Tibial nerve (tissue), 4 donors: ENCODE measurements around the gene GRIFIN. TPM values are rescaled to one million over a fixed set of nuclear protein-coding genes. Genes with fewer than 3 reads are reported as not detected.

Experiments
- DNase-seq, 2 donors: peaks; one replicate each; pipeline ENCODE4 v3.0.0-alpha.2; 2019; ENCODE audit warnings: low spot score in 2 of 2
- H3K27ac ChIP-seq, 4 donors: fragments of 200-600 bp; sonication (generic) in 3 of 4; one replicate each; pipeline ENCODE4 v1.5.1; 2017 to 2019; ENCODE audit warnings: mild to moderate bottlenecking in 1 of 4
- H3K27me3 ChIP-seq, 2 donors: fragments of 200-600 bp; sonication (generic) in 1 of 2; one replicate each; pipeline versions ENCODE4 v1.5.1 to v1.6.0; 2017 to 2019
- H3K36me3 ChIP-seq, 3 donors: fragments of 200-600 bp; sonication (generic); one replicate each; pipeline ENCODE4 v1.5.1; 2018 to 2019
- H3K4me1 ChIP-seq, 4 donors: fragments of 200-600 bp; sonication (generic) in 3 of 4; one replicate each; pipeline ENCODE4 v1.5.1; 2017 to 2019
- H3K4me3 ChIP-seq, 4 donors: fragments of 200-600 bp; sonication (generic) in 3 of 4; one replicate each; pipeline ENCODE4 v1.5.1; 2017 to 2019; ENCODE audit warnings: mild to moderate bottlenecking in 1 of 4, moderate library complexity in 1 of 4
- H3K9me3 ChIP-seq, 4 donors: fragments of 200-600 bp; sonication (generic) in 3 of 4; one replicate each; pipeline ENCODE4 v1.5.1; 2017 to 2019
- EP300 ChIP-seq, 2 donors: sonication (generic); formaldehyde crosslinking; IDR thresholded peaks; one replicate each; pipeline ENCODE4 v1.6.1; 2017; ENCODE audit warnings: antibody characterized with exemption in 2 of 2, mild to moderate bottlenecking in 1 of 2
- POLR2A ChIP-seq, 2 donors: fragments of 450-650 bp; IDR thresholded peaks; one replicate each; pipeline ENCODE4 v1.6.1; 2017; ENCODE audit warnings: antibody characterized with exemption in 2 of 2, mild to moderate bottlenecking in 2 of 2, moderate library complexity in 2 of 2
- WGBS, 2 donors: methylation state at CpG; one replicate each; pipeline ENCODE4 v1.1.5; 2018; 5-methylcytosine and 5-hydroxymethylcytosine counted together
- total RNA-seq, 4 donors: library from RNA; depleted of rRNA; stranded (reverse); fragments of >200 nt; gene quantifications; one replicate each; pipeline ENCODE4 v1.1.0, GENCODE V29; 2016
- TF ChIP-seq, protein P1 (sequence below), 5 experiments: fragments of 200-600 bp in 3 of 5; fragments of 450-650 bp in 2 of 5; sonication (generic) in 3 of 5; IDR thresholded peaks; one replicate each; pipeline ENCODE4 v1.5.1; 2016 to 2019; ENCODE audit warnings: antibody characterized with exemption in 5 of 5, mild to moderate bottlenecking in 3 of 5, moderate library complexity in 2 of 5

Gene GRIFIN
- total RNA-seq, 4 donors from 2014 or later: not detected

DNA sequence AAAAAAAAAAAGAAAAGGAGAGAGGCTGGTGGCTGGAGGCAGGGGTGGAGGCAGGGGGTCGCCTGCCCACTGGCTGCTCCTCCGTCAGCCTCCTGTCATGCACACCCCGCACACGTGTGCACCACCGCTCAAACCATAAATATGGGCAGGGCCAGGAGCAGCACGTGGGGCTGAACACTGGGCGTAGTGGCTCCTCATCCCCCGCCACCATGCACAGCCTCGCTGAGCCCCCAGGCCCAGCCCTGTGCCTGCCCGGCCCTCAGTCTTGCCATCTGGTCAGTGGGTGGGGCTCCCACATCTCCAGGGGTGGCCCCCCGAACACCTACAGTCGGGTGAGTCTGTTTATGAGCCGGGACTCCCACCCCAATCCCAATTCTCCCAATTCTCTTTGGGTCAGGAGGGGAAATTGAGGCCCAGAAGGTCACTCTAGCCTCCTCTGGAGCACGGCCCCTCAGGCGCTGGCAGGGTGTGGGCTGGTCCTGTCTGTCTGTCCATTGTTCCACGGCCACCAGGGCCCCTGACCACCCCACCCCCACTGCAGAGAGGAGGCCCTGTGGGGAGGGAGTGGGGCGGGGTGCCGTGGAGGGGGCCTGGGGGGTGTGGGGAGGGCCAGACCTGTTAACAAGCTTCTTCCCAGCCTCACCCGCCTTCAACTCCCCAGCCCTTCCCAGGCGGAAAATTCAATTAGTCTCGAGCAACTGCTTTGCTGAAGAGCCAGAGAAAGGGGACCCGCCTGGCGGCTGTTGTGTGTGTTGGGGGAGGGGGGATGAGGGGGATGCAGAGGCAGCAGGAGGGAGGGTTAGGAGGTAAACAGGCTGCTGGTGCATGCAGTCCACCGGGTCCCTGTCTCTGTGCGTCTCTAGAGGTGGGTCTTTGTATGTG is 19.5 kb upstream of the GRIFIN start:
- DNase-seq: no peak
- WGBS, 2 donors: 59 to 61% methylated on average over 24 of the region's 25 CpGs
- H3K27me3 ChIP-seq: peaks cover 0 to 44% of the 10 kb centered on the region in 2 donors

DNA sequence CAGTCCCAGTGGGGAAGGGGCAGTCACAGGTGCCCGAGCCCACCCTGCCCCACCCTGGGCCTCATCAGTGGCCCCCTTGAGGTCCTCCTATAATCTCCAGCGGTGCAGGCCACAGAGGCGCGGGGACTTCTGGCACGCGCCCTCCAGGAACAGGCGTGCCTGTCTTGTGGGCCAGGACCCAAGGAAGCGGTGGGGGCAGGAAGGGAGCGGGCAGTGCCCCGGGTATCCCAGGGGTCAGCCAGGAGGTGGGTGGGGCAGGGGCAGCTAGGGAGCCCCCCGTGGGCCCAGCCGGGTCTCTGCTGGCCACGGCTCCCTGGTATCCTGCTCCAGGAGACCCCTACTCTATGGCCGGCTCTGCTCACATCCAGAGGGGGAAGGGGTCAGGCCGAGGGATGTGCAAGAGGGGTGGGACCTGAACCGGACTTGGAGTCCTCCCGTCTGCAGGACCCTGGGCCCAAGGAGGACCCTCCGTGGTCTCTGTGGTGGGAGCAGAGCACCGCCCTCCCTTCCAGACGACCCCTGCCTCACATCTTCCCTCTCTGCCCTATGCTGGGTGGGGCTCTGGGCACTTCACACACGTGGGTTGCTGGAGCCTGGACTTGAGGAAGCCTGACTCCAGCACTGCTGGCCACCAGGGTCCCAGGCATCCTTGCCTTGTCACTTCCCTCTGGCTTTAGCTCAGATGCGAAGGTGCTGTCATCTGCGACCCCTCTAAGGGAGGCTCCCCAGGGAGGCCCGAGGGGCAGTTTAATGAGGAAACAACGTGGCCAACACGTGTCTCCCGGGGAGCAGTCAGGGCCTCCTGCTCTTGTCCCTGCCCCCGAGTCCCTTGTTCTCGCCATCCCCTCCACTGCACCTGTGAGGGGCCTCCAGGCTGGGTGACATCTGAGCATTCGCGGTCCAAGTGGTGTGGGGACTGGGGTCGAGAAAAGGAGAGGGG is 18.3 kb upstream of the GRIFIN start:
- WGBS, 2 donors: 53 to 58% methylated on average over 30 to 32 of the region's 32 CpGs
- Histone ChIP-seq H3K36me3 (no peaks in the 10 kb centered on the region), H3K4me1 (peaks cover 0 to 33% (median 6%) of the 10 kb centered on the region in 4 donors), H3K4me3 (no peak overlapping the region), H3K9me3 (no peaks in the 10 kb centered on the region), H3K27ac (no peak overlapping the region), H3K27me3 (peaks cover 0 to 44% of the 10 kb centered on the region in 2 donors)
- DNase-seq: no peak
- TF ChIP-seq POLR2A (IDR thresholded peaks at IDR 0.05) (no peak), EP300 (IDR thresholded peaks at IDR 0.05) (no peak)
- TF ChIP-seq, protein P1, sequence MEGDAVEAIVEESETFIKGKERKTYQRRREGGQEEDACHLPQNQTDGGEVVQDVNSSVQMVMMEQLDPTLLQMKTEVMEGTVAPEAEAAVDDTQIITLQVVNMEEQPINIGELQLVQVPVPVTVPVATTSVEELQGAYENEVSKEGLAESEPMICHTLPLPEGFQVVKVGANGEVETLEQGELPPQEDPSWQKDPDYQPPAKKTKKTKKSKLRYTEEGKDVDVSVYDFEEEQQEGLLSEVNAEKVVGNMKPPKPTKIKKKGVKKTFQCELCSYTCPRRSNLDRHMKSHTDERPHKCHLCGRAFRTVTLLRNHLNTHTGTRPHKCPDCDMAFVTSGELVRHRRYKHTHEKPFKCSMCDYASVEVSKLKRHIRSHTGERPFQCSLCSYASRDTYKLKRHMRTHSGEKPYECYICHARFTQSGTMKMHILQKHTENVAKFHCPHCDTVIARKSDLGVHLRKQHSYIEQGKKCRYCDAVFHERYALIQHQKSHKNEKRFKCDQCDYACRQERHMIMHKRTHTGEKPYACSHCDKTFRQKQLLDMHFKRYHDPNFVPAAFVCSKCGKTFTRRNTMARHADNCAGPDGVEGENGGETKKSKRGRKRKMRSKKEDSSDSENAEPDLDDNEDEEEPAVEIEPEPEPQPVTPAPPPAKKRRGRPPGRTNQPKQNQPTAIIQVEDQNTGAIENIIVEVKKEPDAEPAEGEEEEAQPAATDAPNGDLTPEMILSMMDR (IDR thresholded peaks at IDR 0.05): no peak

More for the DNA sequence above, 19.5 kb upstream of the GRIFIN start:
- Histone ChIP-seq H3K9me3 (no peaks in the 10 kb centered on the region), H3K4me1 (peaks cover 0 to 24% (median 0%) of the 10 kb centered on the region in 4 donors), H3K4me3 (no peak overlapping the region), H3K36me3 (no peaks in the 10 kb centered on the region), H3K27ac (no peak overlapping the region)
- TF ChIP-seq, protein P1 (IDR thresholded peaks at IDR 0.05): no peak
- TF ChIP-seq POLR2A (IDR thresholded peaks at IDR 0.05): no peak
- TF ChIP-seq EP300 (IDR thresholded peaks at IDR 0.05): no peak

DNA sequence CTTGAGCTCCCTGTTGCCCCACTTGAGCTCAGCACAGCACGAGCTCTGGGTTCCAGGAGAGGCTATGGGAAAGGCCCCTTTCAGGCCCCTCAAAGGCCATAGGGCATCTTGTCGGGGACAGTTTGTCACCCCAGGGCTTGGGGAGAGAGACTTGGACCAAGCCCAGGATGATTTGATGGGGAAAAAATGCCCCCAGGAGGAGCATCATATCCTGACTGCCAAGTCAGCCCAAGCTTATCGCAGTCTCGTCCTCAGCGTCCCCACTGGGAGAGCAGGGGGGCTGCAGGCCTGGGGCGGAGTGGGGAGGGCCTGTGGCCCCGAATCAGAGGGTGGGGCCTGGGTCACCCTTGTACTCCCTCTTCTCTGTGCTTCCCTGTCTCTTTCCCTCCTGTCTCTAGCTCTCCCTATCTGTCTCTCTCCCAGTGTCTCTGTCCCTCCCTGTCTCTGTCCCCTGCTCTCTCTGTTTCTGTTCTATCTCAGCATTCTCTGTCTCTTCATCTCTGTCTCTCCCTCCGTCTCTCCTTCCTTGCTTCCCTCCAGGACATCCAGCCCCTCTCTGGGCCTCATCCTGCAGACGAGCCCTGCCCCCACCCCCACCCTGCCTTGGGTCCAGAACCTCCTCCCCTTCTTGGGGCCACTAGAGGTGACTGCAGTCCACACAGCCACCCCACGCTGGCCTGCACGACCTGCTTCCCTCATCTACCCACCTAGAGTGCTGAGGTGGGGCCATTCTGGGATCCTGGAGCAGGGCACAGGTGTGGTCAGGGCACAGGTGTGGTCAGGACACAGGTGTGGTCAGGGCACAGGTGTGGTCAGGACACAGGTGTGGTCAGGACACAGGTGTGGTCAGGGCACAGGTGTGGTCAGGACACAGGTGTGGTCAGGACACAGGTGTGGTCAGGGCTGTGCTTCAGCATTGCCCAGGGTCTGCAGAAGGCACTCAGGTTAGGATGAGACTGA is 17.3 kb upstream of the GRIFIN start:
- H3K9me3 ChIP-seq: no peaks in the 10 kb centered on the region
- no peak overlapping the region for H3K4me3 ChIP-seq
- DNase-seq: no peak
- no peak for TF ChIP-seq EP300 (IDR thresholded peaks at IDR 0.05)
- TF ChIP-seq, protein P1 (IDR thresholded peaks at IDR 0.05): no peak
- TF ChIP-seq POLR2A (IDR thresholded peaks at IDR 0.05): no peak
- peaks cover 0 to 42% (median 13%) of the 10 kb centered on the region in 4 donors for H3K4me1 ChIP-seq
- 31 to 41% methylated on average over 10 of the region's 11 CpGs for WGBS, 2 donors
- H3K27me3 ChIP-seq: peaks cover 0 to 35% of the 10 kb centered on the region in 2 donors
- H3K27ac ChIP-seq: no peak overlapping the region
- H3K36me3 ChIP-seq: no peaks in the 10 kb centered on the region

DNA sequence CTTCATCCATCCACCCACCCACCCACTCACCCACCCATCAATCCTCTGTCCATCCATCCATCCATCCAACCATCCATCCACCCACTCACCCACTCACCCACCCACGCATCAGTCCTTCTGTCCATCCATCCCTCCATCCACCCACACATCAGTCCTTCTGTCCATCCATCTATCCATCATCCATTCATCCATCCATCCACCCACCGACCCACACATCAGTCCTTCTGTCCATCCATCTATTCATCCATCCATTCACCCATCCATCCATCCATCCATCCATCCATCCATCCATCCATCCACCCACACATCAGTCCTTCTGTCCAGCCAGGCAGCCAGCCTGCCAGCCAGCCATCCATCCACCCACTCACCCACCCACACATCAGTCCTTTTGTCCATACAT is 15.8 kb upstream of the GRIFIN start:
- 94 to 97% methylated on average over 2 of the region's 2 CpGs for WGBS, 2 donors
- H3K4me1 ChIP-seq: peaks cover 0 to 49% (median 24%) of the 10 kb centered on the region in 4 donors

More for the DNA sequence above, 15.8 kb upstream of the GRIFIN start:
- Histone ChIP-seq H3K27ac (no peak overlapping the region), H3K4me3 (no peak overlapping the region), H3K36me3 (no peaks in the 10 kb centered on the region), H3K27me3 (peaks cover 0 to 21% of the 10 kb centered on the region in 2 donors), H3K9me3 (no peaks in the 10 kb centered on the region)
- DNase-seq: no peak
- TF ChIP-seq, protein P1 (IDR thresholded peaks at IDR 0.05): no peak
- TF ChIP-seq POLR2A (IDR thresholded peaks at IDR 0.05) (no peak), EP300 (IDR thresholded peaks at IDR 0.05) (no peak)
